Activated CD8-positive, alpha-beta memory T cell treated with anti-CD3 and anti-CD28 coated beads, Interleukin-2, amount 10 ng/mL, durations not matched to agents 7 days and 5 days (primary cell): ENCODE measurements around the gene RICTOR. TPM values are rescaled to one million over a fixed set of nuclear protein-coding genes. Genes with fewer than 3 reads are reported as not detected.
A peak's percentile ranks its signal among the peaks of the same experiment; 100 is the strongest.

ENCODE experiments used
- ATAC-seq: fragments of 150-1000 bp; cut with Tn5 transposase; one replicate; pipeline ENCODE4 v1.10.0; 2021; ENCODE audit warnings: moderate library complexity
- CTCF ChIA-PET: fragments of 350-600 bp; sonication (Branson Sonifier 250); formaldehyde crosslinking; loops from one replicate; lab custom pipeline; 2021; ENCODE audit warnings: antibody characterized with exemption; lab: Charles Lee
- DNase-seq: peaks from one replicate; pipeline ENCODE4 v3.0.0-alpha.2; 2020
- H3K27ac Mint-ChIP-seq: one replicate; pipeline ENCODE4 v1.8.0; 2021; ENCODE audit warnings: mild to moderate bottlenecking, mixed read lengths
- H3K27me3 Mint-ChIP-seq: one replicate; pipeline ENCODE4 v1.8.0; 2021; ENCODE audit warnings: mixed read lengths
- H3K36me3 Mint-ChIP-seq: one replicate; pipeline ENCODE4 v1.8.0; 2021; ENCODE audit warnings: mild to moderate bottlenecking, mixed read lengths
- H3K4me1 Mint-ChIP-seq: one replicate; pipeline ENCODE4 v1.8.0; 2021; ENCODE audit warnings: mixed read lengths
- H3K4me3 Mint-ChIP-seq: one replicate; pipeline ENCODE4 v1.8.0; 2021; ENCODE audit warnings: mild to moderate bottlenecking, moderate library complexity, mixed read lengths
- H3K9me3 Mint-ChIP-seq: one replicate; pipeline ENCODE4 v1.8.0; 2022; ENCODE audit warnings: low read depth, mixed read lengths
- total RNA-seq, 2 experiments: library from RNA; stranded (reverse); gene quantifications; one replicate each; pipeline ENCODE4 v1.2.3, GENCODE V29; 2021

The RICTOR gene
- total RNA-seq, 2 experiments from 2014 or later: 40.2 to 50.5 TPM

GRCh38 chr5:39108987-39109386 is 34.8 kb upstream of the RICTOR start:
- Mint-ChIP-seq H3K9me3 (no peaks in the 10 kb centered on the region), H3K36me3 (peaks cover 53% of the 10 kb centered on the region), H3K4me1 (no peaks in the 10 kb centered on the region), H3K4me3 (no peak overlapping the region), H3K27me3 (no peaks in the 10 kb centered on the region), H3K27ac (no peak overlapping the region)
- ATAC-seq: no peak
- no peak for DNase-seq
- CTCF ChIA-PET: interaction anchor here (1.4 kb wide), 1 partner anchor 29 kb away, joined by 5 read pairs; no protein-coding TSS in a partner anchor

- Mint-ChIP-seq H3K27me3 (no peaks in the 10 kb centered on the region), H3K4me1 (no peaks in the 10 kb centered on the region), H3K36me3 (peaks cover 58% of the 10 kb centered on the region), H3K27ac (no peak overlapping the region), H3K4me3 (no peak overlapping the region), H3K9me3 (no peaks in the 10 kb centered on the region)
- DNase-seq (no peak), ATAC-seq (no peak)
- CTCF ChIA-PET: interaction anchor here (1.4 kb wide), 1 partner anchor 27 kb away, joined by 5 read pairs; no protein-coding TSS in a partner anchor
These were observed 33.2 kb upstream of the RICTOR start for GRCh38 chr5:39107350-39107749.

- DNase-seq (no peak), ATAC-seq (no peak)
- no peak overlapping the region for H3K27ac Mint-ChIP-seq
- no peaks in the 10 kb centered on the region for H3K9me3 Mint-ChIP-seq
- H3K36me3 Mint-ChIP-seq: peaks cover 60% of the 10 kb centered on the region
- peaks cover under 1% of the 10 kb centered on the region for H3K4me1 Mint-ChIP-seq
- H3K27me3 Mint-ChIP-seq: no peaks in the 10 kb centered on the region
- CTCF ChIA-PET: no interaction called here
- H3K4me3 Mint-ChIP-seq: no peak overlapping the region
These were observed 32.1 kb upstream of the RICTOR start for GRCh38 chr5:39106322-39106721.

GRCh38 chr5:39104221-39104620 is 30.0 kb upstream of the RICTOR start:
- Mint-ChIP-seq H3K36me3 (peaks cover 50% of the 10 kb centered on the region), H3K4me3 (no peak overlapping the region), H3K4me1 (peaks cover 17% of the 10 kb centered on the region), H3K27ac (peak overlapping the region; percentile 1), H3K27me3 (no peaks in the 10 kb centered on the region), H3K9me3 (no peaks in the 10 kb centered on the region)
- no peak for DNase-seq
- CTCF ChIA-PET: interaction anchor here (3.2 kb wide), 1 partner anchor 23 kb away, joined by 15 read pairs; no protein-coding TSS in a partner anchor
- no peak for ATAC-seq

- Mint-ChIP-seq H3K36me3 (peaks cover 45% of the 10 kb centered on the region), H3K9me3 (no peaks in the 10 kb centered on the region), H3K27me3 (no peaks in the 10 kb centered on the region), H3K4me3 (no peak overlapping the region), H3K27ac (no peak overlapping the region), H3K4me1 (peaks cover 17% of the 10 kb centered on the region)
- CTCF ChIA-PET: interaction anchor here (3.2 kb wide), 1 partner anchor 22 kb away, joined by 15 read pairs; no protein-coding TSS in a partner anchor
- DNase-seq: no peak
- no peak for ATAC-seq
These were observed 28.5 kb upstream of the RICTOR start for GRCh38 chr5:39102684-39103155.

- Mint-ChIP-seq H3K4me3 (no peak overlapping the region), H3K9me3 (no peaks in the 10 kb centered on the region), H3K36me3 (peaks cover 33% of the 10 kb centered on the region), H3K27ac (peak overlapping the region; percentile 52), H3K4me1 (peaks cover 17% of the 10 kb centered on the region), H3K27me3 (no peaks in the 10 kb centered on the region)
- no peak for DNase-seq
- ATAC-seq: no peak
- CTCF ChIA-PET: interaction anchor here (1.5 kb wide), 1 partner anchor 20 kb away, joined by 4 read pairs; no protein-coding TSS in a partner anchor
These were observed 26.7 kb upstream of the RICTOR start for GRCh38 chr5:39100851-39101396.

GRCh38 chr5:39100301-39100850 is 26.2 kb upstream of the RICTOR start:
- no peak for ATAC-seq
- no peaks in the 10 kb centered on the region for H3K9me3 Mint-ChIP-seq
- H3K4me1 Mint-ChIP-seq: peaks cover 17% of the 10 kb centered on the region
- H3K4me3 Mint-ChIP-seq: no peak overlapping the region
- DNase-seq: no peak
- no peak overlapping the region for H3K27ac Mint-ChIP-seq
- H3K27me3 Mint-ChIP-seq: no peaks in the 10 kb centered on the region
- CTCF ChIA-PET: interaction anchor here (1.5 kb wide), 1 partner anchor 20 kb away, joined by 4 read pairs; no protein-coding TSS in a partner anchor
- H3K36me3 Mint-ChIP-seq: peaks cover 32% of the 10 kb centered on the region

- no peak overlapping the region for H3K27ac Mint-ChIP-seq
- H3K9me3 Mint-ChIP-seq: no peaks in the 10 kb centered on the region
- no peak for ATAC-seq
- H3K36me3 Mint-ChIP-seq: peaks cover 27% of the 10 kb centered on the region
- CTCF ChIA-PET: interaction anchor here (2.6 kb wide), 1 partner anchor 19 kb away, joined by 8 read pairs; no protein-coding TSS in a partner anchor
- H3K27me3 Mint-ChIP-seq: no peaks in the 10 kb centered on the region
- no peak overlapping the region for H3K4me3 Mint-ChIP-seq
- no peak for DNase-seq
- peaks cover 17% of the 10 kb centered on the region for H3K4me1 Mint-ChIP-seq
These were observed 25.6 kb upstream of the RICTOR start for GRCh38 chr5:39099831-39100230.

- H3K36me3 Mint-ChIP-seq: peaks cover 5% of the 10 kb centered on the region
- CTCF ChIA-PET: interaction anchor here (1.1 kb wide), 1 partner anchor 19 kb away, joined by 3 read pairs; the partner anchor contains the start of gene RICTOR
- H3K4me1 Mint-ChIP-seq: no peaks in the 10 kb centered on the region
- no peak for DNase-seq
- no peak for ATAC-seq
- H3K27ac Mint-ChIP-seq: no peak overlapping the region
- peaks cover 8% of the 10 kb centered on the region for H3K9me3 Mint-ChIP-seq
- H3K27me3 Mint-ChIP-seq: peaks cover 27% of the 10 kb centered on the region
- H3K4me3 Mint-ChIP-seq: no peak overlapping the region
These were observed 19.2 kb upstream of the RICTOR start for GRCh38 chr5:39093352-39093751.

GRCh38 chr5:39092581-39093351 is 18.6 kb upstream of the RICTOR start:
- CTCF ChIA-PET: interaction anchor here (1.0 to 1.1 kb wide), 2 partner anchors 12 to 19 kb away, joined by 3 read pairs; partner anchors contain the start of gene RICTOR
- Mint-ChIP-seq H3K27me3 (peaks cover 28% of the 10 kb centered on the region), H3K4me3 (no peak overlapping the region), H3K36me3 (peaks cover 5% of the 10 kb centered on the region), H3K27ac (no peak overlapping the region), H3K4me1 (no peaks in the 10 kb centered on the region), H3K9me3 (peaks cover 8% of the 10 kb centered on the region)
- DNase-seq (no peak), ATAC-seq (no peak)

- no peak overlapping the region for H3K27ac Mint-ChIP-seq
- DNase-seq (no peak), ATAC-seq (no peak)
- peaks cover 5% of the 10 kb centered on the region for H3K36me3 Mint-ChIP-seq
- no peak overlapping the region for H3K4me3 Mint-ChIP-seq
- CTCF ChIA-PET: interaction anchor here (1.0 to 1.7 kb wide), 3 partner anchors 11 to 29 kb away, joined by 3 to 5 read pairs (median 3); no protein-coding TSS in a partner anchor
- peaks cover 8% of the 10 kb centered on the region for H3K9me3 Mint-ChIP-seq
- H3K4me1 Mint-ChIP-seq: no peaks in the 10 kb centered on the region
- peaks cover 29% of the 10 kb centered on the region for H3K27me3 Mint-ChIP-seq
These were observed 17.9 kb upstream of the RICTOR start for GRCh38 chr5:39091940-39092580.

- ATAC-seq: no peak
- Mint-ChIP-seq H3K27ac (no peak overlapping the region), H3K4me3 (no peak overlapping the region), H3K9me3 (no peaks in the 10 kb centered on the region), H3K27me3 (peaks cover 26% of the 10 kb centered on the region), H3K36me3 (peaks cover 11% of the 10 kb centered on the region), H3K4me1 (peaks cover 6% of the 10 kb centered on the region)
- DNase-seq: no peak
- CTCF ChIA-PET: no interaction called here
These were observed 9.8 kb upstream of the RICTOR start for GRCh38 chr5:39083968-39084367.

- Mint-ChIP-seq H3K27ac (no peak overlapping the region), H3K27me3 (peaks cover 25% of the 10 kb centered on the region), H3K4me3 (no peak overlapping the region), H3K36me3 (peaks cover 15% of the 10 kb centered on the region), H3K9me3 (no peaks in the 10 kb centered on the region), H3K4me1 (peaks cover 8% of the 10 kb centered on the region)
- DNase-seq (no peak), ATAC-seq (no peak)
- CTCF ChIA-PET: no interaction called here
These were observed 8.8 kb upstream of the RICTOR start for GRCh38 chr5:39082995-39083394.
